ENCODE results near the gene MARS1.

- TF ChIP-seq POLR2AphosphoS5 (IDR thresholded peaks at IDR 0.05; ENCODE audit: low read depth, low read length) (no peak), TAF1 (IDR thresholded peaks at IDR 0.05; ENCODE audit: low read depth, low read length) (no peak), POLR2A (IDR thresholded peaks at IDR 0.05; ENCODE audit: low read depth, low read length) (no peak), SPI1 (IDR thresholded peaks at IDR 0.05; ENCODE audit: low read depth, low read length) (no peak)
These were observed 6.2 kb upstream of the MARS1 start for GRCh38 chr12:57481671-57482070.

Measured in GM12891 (cell line).